C4-2B (cell line): Measurements from ENCODE around the gene ZNF154.
A peak's percentile ranks its signal among the peaks of the same experiment; 100 is the strongest.
"Not testable (repeated sequence)": the region's sequence is repeated elsewhere in the genome, so short reads cannot be mapped to it uniquely, and the experiment has no call there.

Experiments used
- H3K27ac ChIP-seq: fragments of 450-650 bp; 2 replicates; pipeline ENCODE4 v1.5.1; 2017
- ZFX ChIP-seq: fragments of 450-650 bp; IDR thresholded peaks from 2 replicates; pipeline ENCODE4 v1.6.1; 2017
- TF ChIP-seq, protein P1 (sequence below): fragments of 450-650 bp; conservative IDR thresholded peaks from 2 replicates; pipeline ENCODE4 v1.5.1; 2017; ENCODE audit warnings: mild to moderate bottlenecking

The ZNF154 gene

DNA sequence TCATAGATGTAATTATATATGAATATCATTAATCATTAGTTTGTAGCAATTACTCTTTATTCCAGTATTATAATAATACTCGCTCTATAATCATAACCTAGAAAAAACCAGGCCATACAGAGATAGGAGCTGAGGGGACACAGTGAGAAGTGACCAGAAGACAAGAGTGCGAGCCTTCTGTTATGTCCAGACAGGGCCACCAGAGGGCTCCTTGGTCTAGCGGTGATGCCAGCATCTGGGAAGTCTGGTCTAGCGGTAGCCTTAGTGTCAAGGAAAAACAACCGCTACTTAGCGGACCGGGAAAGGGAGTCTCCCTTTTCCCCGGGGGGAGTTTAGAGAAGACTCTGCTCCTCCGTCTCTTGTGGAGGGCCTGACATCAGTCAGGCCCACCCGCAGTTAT, 29.3 kb upstream of the ZNF154 start:
- TF ChIP-seq, protein P1, sequence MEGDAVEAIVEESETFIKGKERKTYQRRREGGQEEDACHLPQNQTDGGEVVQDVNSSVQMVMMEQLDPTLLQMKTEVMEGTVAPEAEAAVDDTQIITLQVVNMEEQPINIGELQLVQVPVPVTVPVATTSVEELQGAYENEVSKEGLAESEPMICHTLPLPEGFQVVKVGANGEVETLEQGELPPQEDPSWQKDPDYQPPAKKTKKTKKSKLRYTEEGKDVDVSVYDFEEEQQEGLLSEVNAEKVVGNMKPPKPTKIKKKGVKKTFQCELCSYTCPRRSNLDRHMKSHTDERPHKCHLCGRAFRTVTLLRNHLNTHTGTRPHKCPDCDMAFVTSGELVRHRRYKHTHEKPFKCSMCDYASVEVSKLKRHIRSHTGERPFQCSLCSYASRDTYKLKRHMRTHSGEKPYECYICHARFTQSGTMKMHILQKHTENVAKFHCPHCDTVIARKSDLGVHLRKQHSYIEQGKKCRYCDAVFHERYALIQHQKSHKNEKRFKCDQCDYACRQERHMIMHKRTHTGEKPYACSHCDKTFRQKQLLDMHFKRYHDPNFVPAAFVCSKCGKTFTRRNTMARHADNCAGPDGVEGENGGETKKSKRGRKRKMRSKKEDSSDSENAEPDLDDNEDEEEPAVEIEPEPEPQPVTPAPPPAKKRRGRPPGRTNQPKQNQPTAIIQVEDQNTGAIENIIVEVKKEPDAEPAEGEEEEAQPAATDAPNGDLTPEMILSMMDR, result peak; percentile 65
- not testable (repeated sequence) for H3K27ac ChIP-seq

DNA sequence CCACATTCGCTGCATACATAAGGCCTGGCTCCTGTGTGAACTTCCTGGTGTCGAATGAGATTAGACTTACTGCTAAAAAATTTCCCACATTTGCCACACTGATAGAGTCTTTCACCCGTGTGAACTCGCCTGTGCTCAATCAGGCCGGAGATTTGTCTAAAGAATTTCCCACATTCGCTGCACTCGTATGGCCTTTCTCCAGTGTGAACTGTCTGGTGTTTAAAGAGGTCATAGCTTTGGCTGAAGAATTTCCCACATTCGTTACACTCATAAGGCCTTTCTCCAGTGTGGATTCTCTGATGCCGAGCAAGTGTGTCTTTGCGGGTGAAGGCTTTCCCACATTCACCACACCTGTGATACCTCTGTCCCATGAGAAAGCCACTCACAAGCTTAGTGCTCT, 11.9 kb upstream of the ZNF154 start:
- TF ChIP-seq, protein P1, result no peak
- no peak for TF ChIP-seq ZFX
- no peak overlapping the region for H3K27ac ChIP-seq

DNA sequence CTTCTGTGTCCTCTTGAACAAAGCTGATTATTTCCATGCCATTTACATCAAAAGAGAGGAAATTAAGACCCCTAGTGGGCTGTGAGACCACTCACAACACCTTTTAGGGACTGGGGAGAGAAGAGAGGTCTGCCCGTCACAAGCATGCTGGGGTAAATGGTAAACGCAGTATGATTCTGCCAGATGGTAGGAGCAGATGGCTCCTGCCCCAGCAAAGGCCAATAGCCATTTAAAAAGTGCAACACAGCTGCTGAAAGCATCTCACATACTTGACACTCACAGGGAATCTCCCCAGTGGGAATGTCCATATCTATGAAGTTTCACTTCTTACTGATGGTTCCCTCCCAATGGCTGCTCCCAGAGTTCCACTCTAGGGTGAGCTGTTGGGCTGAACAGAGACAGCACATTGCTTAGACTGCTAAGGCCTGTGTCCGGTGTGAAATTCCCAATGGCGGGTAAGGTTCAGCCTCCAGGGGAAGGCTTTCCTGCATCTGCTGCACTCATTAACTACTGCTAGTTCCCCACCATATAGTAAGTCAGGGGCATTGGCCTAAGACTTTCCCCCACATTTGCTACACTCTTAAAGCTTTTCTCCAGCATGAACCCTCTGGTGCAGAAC, 11.0 kb upstream of the ZNF154 start:
- no peak overlapping the region for H3K27ac ChIP-seq
- no peak for TF ChIP-seq ZFX
- TF ChIP-seq, protein P1, result no peak

DNA sequence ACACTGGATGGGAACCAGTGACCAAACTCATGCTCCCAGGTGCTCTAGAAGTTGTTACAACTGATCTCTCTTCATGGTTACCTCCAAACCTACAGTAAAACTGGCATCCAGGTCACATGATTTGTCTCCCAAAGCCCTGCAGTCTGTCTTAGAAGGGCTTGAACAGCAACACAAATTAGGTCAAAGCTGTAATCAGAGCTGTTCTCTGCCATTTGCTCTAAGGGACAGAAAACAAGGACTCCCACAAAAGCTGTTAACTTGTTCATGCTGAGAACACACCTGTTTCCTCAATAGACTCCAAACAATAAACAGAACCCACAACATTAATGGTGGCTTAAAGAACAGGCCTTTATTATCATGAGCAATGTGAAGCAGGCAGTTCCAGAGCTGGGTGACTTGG, 10.4 kb upstream of the ZNF154 start:
- TF ChIP-seq, protein P1, result no peak

DNA sequence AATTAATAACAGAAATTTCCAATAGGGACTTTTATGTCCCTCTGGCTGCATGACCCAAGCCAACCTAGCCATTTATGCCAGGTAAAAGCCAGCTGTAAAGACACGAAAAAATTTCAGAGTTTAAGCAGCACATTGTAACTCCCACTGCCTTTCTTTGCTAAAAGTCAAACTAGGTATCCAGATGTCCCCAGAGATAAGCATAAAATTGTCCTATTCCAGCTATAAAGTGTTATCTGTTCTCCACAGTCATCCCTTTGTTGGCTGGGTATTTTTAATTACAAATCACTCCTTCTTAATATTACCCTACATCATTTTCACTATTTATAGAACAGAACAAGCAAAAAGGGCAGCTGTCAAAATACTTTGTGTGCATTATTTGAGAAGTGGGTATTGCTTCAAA, 3.2 kb upstream of the ZNF154 start:
- no peak overlapping the region for H3K27ac ChIP-seq
- TF ChIP-seq, protein P1, result no peak
- no peak for TF ChIP-seq ZFX

More for the DNA sequence above, 10.4 kb upstream of the ZNF154 start:
- no peak overlapping the region for H3K27ac ChIP-seq

DNA sequence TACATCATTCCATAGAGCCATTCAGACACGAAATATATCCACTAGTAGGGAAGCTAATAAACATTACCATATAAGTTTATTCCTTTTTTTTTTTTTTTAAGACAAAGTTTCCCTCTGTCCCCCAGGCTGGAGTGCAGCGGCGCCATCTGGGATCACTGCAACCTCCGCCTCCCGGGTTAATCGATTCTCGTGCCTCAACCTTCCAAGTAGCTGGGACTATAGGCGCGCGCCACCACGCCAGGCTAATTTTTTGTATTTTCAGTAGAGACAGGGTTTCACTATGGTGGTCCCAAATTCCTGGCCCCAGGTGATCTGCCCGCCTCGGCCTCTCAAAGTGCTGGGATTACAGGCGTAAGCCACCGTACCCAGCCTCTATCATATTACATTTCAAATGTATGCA, 612 bp upstream of the ZNF154 start:
- H3K27ac ChIP-seq, result no peak overlapping the region
- TF ChIP-seq, protein P1, result no peak
- no peak for TF ChIP-seq ZFX

DNA sequence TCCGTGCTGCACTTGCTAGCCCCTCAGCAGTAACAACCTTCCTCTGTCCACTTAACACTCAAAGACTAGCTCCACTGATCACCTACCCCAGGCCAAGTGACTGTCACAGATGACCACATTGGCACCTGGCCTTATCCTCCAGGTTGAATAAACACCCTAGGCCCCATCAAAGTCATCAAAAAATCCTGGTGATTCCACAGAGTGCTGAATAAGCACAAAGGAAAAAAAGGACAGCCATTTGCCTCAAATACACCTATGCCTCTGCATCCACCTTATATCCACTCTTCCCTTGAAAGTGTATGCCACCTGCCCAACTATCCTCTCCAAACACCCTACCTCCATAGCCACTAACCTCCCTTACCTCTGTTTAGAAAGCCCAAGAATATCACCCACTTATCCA, 2.7 kb downstream of the ZNF154 start:
- TF ChIP-seq, protein P1, result no peak
- no peak overlapping the region for H3K27ac ChIP-seq
